ENCODE data around the gene MROH2A. TPM values are rescaled to one million over a fixed set of nuclear protein-coding genes. Genes with fewer than 3 reads are reported as not detected.

Gene MROH2A
- total and polyA plus RNA-seq, 9 of the 15 experiments (the other 6 are each of a cell fraction or from before 2014, with no cell fraction given) = 0.03 TPM; not detected in 8

- TF ChIP-seq SMARCA5 (IDR thresholded peaks at IDR 0.05) (no peak), ZNF561 (CRISPR knock-in tag; conservative IDR thresholded peaks at IDR 0.05) (no peak), EWSR1 (IDR thresholded peaks at IDR 0.05; ENCODE audit: borderline replicate concordance, low read depth, partially characterized antibody) (no peak)
Measured at GRCh38 chr2:233746475-233747282, 31.5 kb upstream of the MROH2A start.

DNA sequence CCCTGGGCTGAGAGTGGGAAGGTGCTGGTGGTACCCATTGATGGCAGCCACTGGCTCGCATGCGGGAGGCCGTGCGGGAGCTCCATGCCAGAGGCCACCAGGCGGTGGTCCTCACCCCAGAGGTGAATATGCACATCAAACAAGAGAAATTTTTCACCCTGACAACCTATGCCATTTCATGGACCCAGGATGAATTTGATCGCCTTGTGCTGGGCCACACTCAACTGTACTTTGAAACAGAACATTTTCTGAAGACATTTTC is 30.9 kb upstream of the MROH2A start:
- H3K79me2 ChIP-seq (ENCODE audit: control insufficient read depth, insufficient read depth, low read length) = no peaks in the 10 kb centered on the region
- 3% methylated on average over 6 of the region's 6 CpGs for WGBS (ENCODE audit: insufficient coverage, low coverage, missing lambda C conversion rate)
- ChIA-PET CTCF (ENCODE audit: low intra/inter-chr PET ratio) (no interaction called here), POLR2A (no interaction called here)
- no peak overlapping the region for H3K9ac ChIP-seq (ENCODE audit: insufficient read depth in 1 of 2, low read depth in 2 of 2, low read length in 2 of 2)
- TF ChIP-seq PHB2 (IDR thresholded peaks at IDR 0.05; ENCODE audit: low read depth) (no peak), ATF1 (CRISPR knock-in tag; IDR thresholded peaks at IDR 0.05) (no peak), ATF1 (tag; IDR thresholded peaks at IDR 0.05) (no peak), STAT5B (CRISPR knock-in tag; IDR thresholded peaks at IDR 0.05) (no peak), CTBP1 (IDR thresholded peaks at IDR 0.05; ENCODE audit: borderline replicate concordance) (no peak), WHSC1 (IDR thresholded peaks at IDR 0.05; ENCODE audit: low read length) (no peak)
- TF ChIP-seq, protein P1, sequence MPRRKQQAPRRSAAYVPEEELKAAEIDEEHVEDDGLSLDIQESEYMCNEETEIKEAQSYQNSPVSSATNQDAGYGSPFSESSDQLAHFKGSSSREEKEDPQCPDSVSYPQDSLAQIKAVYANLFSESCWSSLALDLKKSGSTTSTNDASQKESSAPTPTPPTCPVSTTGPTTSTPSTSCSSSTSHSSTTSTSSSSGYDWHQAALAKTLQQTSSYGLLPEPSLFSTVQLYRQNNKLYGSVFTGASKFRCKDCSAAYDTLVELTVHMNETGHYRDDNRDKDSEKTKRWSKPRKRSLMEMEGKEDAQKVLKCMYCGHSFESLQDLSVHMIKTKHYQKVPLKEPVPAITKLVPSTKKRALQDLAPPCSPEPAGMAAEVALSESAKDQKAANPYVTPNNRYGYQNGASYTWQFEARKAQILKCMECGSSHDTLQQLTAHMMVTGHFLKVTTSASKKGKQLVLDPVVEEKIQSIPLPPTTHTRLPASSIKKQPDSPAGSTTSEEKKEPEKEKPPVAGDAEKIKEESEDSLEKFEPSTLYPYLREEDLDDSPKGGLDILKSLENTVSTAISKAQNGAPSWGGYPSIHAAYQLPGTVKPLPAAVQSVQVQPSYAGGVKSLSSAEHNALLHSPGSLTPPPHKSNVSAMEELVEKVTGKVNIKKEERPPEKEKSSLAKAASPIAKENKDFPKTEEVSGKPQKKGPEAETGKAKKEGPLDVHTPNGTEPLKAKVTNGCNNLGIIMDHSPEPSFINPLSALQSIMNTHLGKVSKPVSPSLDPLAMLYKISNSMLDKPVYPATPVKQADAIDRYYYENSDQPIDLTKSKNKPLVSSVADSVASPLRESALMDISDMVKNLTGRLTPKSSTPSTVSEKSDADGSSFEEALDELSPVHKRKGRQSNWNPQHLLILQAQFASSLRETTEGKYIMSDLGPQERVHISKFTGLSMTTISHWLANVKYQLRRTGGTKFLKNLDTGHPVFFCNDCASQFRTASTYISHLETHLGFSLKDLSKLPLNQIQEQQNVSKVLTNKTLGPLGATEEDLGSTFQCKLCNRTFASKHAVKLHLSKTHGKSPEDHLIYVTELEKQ (CRISPR knock-in tag; IDR thresholded peaks at IDR 0.05) = no peak
- H2AFZ ChIP-seq (ENCODE audit: low read depth, low read length) = no peak overlapping the region
- no peaks in the 10 kb centered on the region for H3K9me3 ChIP-seq (replicated peaks; ENCODE audit: control insufficient read depth, insufficient read depth, low read depth, low read length)
- FAIRE-seq (no peak), DNase-seq (ENCODE audit: extremely low read depth in 1 of 4, low spot score in 3 of 4) (no peak), ATAC-seq (no peak)
- no peaks in the 10 kb centered on the region for H4K20me1 ChIP-seq (replicated peaks; ENCODE audit: control insufficient read depth, insufficient read depth, low read length)
- no peaks in the 10 kb centered on the region for H3K27me3 ChIP-seq (ENCODE audit: control insufficient read depth in 2 of 2, insufficient read depth in 2 of 2, low read length in 2 of 2)
- H3K4me2 ChIP-seq (ENCODE audit: insufficient read depth, low read length) = no peak overlapping the region
- H3K36me3 ChIP-seq (ENCODE audit: control insufficient read depth, insufficient read depth, low read length) = no peaks in the 10 kb centered on the region
- no peaks in the 10 kb centered on the region for H3K9me1 ChIP-seq (ENCODE audit: control insufficient read depth, insufficient read depth, low read length)
- in situ Hi-C loops (cut with MboI) = no loop called here
- no peak overlapping the region for H3K27ac ChIP-seq (ENCODE audit: extremely low read depth, low read depth, low read length)
- intact Hi-C loops (cut with micrococcal nuclease) = no loop called here
- H3K4me3 ChIP-seq = no peak overlapping the region
- H3K4me1 ChIP-seq (replicated peaks in 1 of 2; ENCODE audit: control insufficient read depth in 2 of 2, insufficient read depth in 2 of 2, low read length in 2 of 2) = peaks cover 0 to 7% of the 10 kb centered on the region in 2 experiments; a peak in 2 of 5 replicates
- BruUV-seq (replicated peaks) = no TSS peak

More at GRCh38 chr2:233746475-233747282, 31.5 kb upstream of the MROH2A start:
- no peaks in the 10 kb centered on the region for H3K9me1 ChIP-seq (ENCODE audit: control insufficient read depth, insufficient read depth, low read length)
- no peaks in the 10 kb centered on the region for H3K27me3 ChIP-seq (ENCODE audit: control insufficient read depth in 2 of 2, insufficient read depth in 2 of 2, low read length in 2 of 2)
- no peaks in the 10 kb centered on the region for H4K20me1 ChIP-seq (replicated peaks; ENCODE audit: control insufficient read depth, insufficient read depth, low read length)
- BruUV-seq (replicated peaks) = no TSS peak
- FAIRE-seq (no peak), ATAC-seq (no peak), DNase-seq (ENCODE audit: extremely low read depth in 1 of 4, low spot score in 3 of 4) (no peak)
- H3K9me3 ChIP-seq (replicated peaks; ENCODE audit: control insufficient read depth, insufficient read depth, low read depth, low read length) = no peaks in the 10 kb centered on the region
- H3K4me1 ChIP-seq (replicated peaks in 1 of 2; ENCODE audit: control insufficient read depth in 2 of 2, insufficient read depth in 2 of 2, low read length in 2 of 2) = peaks cover 0 to 7% of the 10 kb centered on the region in 2 experiments; a peak in 2 of 5 replicates
- ChIA-PET CTCF (ENCODE audit: low intra/inter-chr PET ratio) (no interaction called here), POLR2A (no interaction called here)
- H2AFZ ChIP-seq (ENCODE audit: low read depth, low read length) = no peak overlapping the region
- no peak overlapping the region for H3K9ac ChIP-seq (ENCODE audit: insufficient read depth in 1 of 2, low read depth in 2 of 2, low read length in 2 of 2)
- in situ Hi-C loops (cut with MboI) (no loop called here), intact Hi-C loops (cut with micrococcal nuclease) (no loop called here)
- H3K36me3 ChIP-seq (ENCODE audit: control insufficient read depth, insufficient read depth, low read length) = no peaks in the 10 kb centered on the region
- WGBS (ENCODE audit: insufficient coverage, low coverage, missing lambda C conversion rate) = 0% methylated on average over 9 of the region's 10 CpGs
- no peak overlapping the region for H3K27ac ChIP-seq (ENCODE audit: extremely low read depth, low read depth, low read length)
- H3K79me2 ChIP-seq (ENCODE audit: control insufficient read depth, insufficient read depth, low read length) = no peaks in the 10 kb centered on the region
- H3K4me3 ChIP-seq = no peak overlapping the region
- no peak overlapping the region for H3K4me2 ChIP-seq (ENCODE audit: insufficient read depth, low read length)
